NCI-H2107 (cell line): ENCODE measurements around the gene UBE2J2.

Experiments used
- DNase-seq: peaks from one replicate; lab custom pipeline; 2025; lab: John Stamatoyannopoulos, UW

UBE2J2 gene

DNA sequence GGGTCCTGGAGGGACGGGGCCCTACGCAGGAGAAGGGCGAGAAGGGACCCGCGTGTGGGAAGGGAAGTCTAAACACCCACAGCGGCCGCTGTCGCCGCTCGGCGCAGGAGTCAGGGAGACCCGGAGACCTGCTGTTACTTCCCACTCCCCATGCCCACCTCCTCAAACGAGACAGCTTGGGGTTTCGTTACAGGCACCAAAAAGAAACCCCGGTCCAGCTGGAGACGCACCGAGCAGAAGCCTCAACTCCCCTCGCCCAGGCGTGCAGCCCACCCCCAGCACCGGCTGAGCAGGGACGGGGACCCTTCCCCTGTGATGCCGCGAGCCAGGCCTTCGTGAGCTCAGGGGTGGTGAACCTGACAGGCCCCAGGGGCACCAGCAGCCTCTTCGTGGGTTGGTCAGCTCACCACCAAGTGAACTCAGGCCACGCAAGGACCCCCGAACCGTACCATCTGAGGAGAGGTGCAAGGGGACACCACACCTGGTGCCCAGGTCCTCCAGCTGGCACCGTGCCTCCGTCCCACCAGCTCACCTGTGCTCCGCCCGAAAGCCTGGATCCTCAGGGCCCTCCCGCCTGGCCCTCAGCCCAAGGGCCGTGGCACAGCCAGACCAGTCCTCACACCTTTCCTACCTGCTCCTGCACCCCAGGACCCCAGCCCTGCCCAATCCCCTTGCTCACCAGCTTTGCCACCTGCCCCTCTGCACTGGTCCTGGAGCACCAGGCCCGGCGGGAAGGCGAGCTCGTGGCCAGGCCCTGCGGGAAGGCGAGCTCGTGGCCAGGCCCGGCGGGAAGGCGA is 46.9 kb downstream of the UBE2J2 start:
- no peak for DNase-seq

DNA sequence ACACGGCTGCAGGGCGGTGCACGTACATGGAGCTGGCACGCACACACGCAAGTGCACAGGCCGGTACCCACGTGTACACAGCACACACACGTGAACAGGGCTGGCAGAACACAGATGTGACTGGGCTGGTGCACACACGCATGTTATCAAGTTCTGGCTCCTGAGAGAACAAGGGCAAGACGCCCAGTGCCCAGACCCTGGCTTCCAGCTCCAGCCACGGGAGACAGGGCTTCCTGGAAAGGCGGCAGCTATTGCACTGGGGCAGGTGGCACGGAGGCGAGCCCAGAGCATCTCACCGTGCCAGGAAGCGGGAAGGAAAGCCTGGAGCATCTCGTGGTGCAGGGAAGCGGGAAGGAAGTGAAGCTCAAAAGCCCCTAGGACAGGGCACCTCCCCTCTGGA is 47.7 kb downstream of the UBE2J2 start:
- DNase-seq, result no peak

DNA sequence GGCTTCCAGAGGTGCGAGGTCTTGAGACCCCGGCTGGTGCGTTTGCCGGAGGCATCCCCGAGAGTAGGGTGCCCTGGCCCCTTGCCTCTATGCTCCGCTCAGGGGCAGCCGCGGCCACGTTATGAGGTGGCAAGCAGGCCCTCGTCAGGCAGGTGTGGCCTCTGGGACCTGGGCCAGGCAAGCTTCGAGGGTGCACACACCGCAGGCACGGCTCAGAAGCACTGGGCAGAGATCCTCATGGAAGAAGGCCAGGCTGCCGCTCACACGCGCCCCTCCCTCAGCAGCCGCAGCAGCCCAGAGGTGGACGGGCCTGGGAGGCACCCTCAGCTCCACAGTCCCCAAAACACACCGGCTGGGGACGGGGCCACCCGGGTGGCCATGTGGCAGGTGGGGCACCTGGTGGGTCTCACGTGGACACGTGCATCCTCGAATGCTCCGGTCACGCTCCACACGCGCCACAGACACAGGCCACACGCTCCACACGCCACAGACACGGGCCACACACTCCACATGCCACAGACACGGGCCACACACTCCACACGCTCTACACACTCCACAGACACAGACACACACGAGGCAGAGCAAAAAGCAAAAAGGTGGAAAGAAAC is 48.3 kb downstream of the UBE2J2 start:
- no peak for DNase-seq

DNA sequence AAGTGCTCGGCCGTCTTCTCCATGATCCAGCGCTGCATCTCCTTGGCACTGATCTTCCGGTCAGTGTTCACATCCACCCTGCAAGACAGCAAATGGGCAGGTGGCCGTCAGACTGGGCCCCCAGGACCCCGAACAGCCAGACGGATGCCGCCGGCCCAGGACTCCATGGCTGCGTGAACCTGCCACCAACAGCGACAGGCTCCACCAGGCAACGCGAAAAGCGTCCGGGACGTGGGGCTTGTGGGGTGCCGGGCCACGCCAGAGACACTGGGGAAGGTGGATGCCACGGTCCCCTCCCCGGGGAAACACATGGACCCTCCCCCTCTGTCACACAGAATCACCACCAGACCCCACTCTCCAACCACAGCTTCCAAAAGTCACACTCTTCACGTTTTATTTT is 49.8 kb downstream of the UBE2J2 start:
- no peak for DNase-seq

DNA sequence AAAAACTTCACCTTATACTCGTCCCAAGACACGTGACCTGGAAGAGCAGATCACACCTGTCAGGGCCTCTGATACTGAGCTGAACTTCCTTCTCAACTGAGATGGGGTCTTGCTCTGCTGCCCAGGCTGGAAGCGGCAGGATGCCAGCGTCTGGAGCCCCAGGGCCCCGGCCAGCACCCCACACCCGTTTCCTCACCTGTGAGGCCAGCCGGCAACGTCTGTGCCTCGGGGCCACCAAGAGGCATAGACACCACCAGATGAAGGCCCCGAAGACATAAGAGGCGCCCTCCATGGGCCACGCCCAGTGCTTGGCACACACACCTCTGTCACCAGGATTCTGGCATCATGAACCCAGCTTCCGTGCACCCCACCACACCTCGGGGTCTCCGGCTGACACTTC is 50.3 kb downstream of the UBE2J2 start:
- DNase-seq, result no peak

DNA sequence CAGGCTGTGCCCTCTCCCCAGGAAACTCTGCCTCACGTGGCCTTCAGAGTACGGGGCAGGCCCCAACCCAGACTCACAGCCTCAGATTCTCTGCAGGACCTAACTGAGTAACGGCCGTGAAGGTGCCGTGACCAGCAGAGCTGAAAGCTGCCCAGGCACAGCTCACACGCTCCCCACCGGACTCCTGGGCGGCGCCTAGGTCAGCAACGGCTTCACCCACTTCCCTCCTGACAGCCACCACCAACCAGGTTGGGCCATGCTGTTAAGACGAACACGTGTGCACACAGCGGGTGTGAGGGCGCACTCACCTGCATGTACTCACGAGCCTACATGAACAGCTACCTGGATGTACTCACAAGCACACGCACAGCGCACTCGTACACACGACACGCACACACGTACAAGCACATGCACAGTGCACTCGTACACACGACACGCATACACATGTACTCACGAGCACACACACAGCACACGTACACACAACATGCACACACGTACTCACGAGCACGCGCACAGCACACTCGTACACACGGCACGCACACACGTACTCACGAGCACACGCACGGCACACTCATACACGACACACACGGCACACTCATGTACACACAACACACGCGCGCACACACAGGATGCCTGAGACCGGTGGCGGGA is 51.0 kb downstream of the UBE2J2 start:
- no peak for DNase-seq

DNA sequence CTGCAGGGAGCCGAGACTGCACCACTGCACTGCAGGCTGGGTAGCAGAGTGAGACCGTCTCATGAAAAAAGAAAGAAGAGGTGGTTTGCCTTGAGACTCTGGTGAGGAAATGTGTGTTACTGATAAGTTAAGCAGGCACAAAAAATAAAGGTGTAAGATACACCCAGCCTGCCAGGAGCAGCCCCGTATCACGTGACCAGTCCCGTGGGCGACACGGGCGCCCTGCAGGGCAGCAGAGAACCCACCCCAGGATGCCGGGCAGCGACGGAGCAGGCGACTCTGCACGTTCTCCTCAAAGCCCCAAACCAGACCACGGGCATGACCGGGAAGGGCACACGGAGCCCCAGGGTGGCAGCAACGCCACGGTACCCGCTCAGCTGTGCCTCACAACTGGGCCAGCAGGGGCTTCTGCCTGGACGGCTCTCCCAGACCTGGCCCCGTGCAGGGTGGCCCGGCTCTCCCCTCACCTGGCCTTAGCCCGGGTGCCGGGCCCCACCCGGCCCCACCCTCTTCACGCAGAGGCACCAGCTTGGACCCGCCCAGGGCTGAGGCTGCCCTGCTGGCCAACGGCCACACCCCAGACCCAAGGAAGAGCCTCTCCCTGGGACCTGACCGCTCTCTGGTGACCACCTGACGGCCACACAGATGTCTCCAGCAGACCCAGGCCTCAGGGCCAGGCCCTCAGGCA is 51.6 kb downstream of the UBE2J2 start:
- no peak for DNase-seq

DNA sequence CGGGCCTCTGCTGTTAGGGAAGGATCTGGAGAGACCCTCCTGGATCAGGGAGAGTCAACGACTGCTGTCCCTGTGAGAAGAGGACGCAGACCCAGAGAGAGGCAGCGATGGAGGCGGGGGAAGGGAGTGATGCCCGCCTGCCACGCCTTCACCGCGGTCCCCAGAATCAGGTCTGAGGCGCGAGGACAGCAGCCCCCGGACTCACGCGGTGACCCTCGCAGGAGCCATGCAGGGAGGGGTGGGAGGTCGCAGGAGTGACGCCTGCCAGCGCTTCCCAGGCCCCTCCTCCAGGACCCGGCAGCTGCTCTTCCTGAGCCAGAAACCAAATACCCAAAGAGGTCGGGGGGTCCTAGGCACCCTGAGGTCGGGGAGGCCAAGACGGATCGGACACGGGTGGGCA is 53.5 kb downstream of the UBE2J2 start:
- no peak for DNase-seq

DNA sequence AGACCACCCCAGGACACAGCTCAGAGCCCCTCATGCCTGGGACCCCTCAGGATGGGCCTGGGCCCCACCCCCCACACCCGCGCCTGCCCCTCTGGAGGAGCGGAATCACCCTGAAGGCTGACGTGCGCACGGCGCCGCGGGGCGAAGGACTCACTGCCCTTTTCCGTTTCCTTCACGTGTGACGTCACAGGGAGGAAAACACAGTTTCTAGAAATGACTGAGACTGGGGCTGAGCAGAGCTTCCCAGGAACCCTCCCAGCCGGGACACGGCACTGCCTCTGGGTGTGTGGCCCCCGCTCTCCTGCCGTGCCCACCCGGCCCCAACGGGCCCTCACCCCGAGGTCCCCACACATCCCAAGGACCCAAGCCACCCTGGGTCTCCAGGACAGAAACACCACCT is 54.3 kb downstream of the UBE2J2 start:
- no peak for DNase-seq

DNA sequence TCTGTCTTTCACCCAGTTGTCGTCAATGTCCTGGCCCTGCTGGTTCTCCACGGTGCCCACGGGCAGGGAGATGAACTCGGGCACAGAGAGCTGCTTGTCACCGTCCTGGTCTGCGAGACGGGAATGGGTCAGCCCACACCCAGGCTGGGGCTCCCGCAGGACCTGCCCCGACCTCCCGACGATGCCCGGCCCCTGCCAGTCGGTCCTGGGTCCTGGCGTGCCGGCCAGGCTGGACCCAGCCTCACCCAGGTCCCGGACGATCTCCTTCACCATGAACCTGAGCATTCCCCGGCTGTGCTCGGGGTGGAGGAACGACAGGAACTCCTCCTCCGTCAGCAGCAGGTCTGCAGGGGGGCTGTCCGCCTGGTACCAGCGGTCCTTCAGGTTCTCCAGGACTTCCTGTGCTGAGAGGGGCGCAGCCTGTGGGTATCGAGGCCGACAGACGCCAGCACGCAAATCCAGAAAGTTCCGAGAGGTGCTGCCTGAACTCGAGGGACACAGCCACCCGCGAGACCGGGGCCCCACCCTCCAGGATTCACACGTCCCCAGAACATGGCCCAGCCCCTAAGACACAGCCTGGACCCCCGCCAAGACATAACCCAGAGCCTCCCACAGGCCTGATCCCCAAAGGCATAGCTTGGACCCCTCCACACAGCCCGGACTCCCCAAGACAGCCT is 55.0 kb downstream of the UBE2J2 start:
- no peak for DNase-seq

DNA sequence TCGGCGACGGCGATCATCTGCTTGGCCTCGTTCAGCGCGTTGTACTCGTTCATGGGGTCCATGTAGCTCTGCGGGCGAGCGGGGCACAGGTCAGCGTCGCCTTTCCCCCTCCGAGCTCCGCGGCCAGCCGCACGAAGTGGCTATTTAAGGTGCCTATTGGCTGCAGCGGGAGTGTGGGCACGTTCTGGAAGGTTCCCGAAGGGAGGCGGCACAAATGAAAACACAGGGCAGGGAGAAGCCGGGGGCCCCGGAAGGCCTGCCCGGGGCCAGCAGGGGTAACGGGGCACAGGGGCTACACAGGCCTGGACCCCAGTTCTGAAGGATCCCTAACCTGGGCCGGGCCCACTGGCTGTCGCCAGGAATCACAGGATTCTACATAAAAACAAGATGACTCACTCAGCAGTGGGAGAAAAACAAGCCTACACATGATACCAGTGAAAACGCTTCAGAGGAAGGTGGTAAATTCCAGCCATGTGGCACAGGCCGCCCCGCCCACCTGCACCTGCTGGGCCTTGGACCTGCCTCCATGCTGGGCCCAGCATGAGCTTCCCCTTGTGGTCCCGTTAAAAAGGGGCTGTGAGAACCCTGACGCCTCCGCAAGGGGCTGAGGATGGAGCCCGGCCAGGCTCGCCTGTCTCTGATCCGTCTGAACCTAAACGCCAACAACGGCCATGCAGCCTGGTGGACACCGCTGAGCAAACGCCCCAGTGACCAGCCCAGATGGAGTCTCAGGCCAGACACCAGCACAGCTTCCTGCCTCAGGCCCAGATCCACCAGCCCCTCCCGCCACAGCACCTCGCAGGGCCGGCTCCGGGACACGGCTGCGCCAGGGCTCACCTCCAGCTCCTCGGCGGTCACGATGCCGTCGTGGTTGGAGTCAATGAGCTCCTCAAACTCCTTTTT is 55.8 kb downstream of the UBE2J2 start:
- DNase-seq, result no peak

DNA sequence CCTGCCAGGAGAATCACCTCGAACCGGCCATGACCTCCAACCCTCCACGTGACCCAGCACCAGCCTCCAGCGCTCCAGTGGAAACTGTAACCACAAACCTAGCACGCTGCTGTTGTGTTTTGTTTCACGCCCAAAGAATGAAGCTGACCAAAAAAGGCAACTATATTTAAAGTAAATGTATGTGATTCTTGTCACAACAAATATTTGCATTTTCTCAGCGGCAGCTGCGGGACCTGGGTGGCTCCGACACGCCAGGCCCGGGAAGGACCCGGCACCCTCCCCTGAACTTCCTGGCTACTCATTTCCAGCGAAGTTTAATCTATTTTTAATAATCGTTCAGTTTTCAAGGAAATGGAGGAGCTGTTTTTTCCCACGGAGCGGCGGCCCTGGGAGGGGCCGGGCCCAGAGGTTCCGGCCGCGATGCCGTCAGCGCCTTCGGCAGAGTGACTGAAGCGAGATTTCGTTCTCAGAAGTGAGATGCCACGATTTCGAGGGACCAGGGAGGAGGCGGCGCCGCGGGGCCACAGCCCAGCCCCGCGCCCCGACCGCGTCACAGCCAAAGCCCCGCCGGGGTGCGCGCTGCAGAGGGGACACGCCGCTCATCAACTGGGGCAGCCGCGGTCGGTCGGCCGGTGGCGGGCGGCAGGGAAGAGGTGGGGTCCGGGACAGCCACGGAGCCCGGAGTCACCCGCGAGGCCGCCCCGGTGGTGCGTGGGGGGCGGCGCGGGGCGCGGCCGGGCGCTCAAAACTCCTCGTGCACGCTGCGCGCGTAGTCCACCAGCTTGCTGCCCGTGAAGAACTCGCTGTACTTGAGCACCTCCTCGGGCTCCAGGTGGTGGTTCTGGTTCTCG is 56.7 kb downstream of the UBE2J2 start:
- DNase-seq, result no peak

DNA sequence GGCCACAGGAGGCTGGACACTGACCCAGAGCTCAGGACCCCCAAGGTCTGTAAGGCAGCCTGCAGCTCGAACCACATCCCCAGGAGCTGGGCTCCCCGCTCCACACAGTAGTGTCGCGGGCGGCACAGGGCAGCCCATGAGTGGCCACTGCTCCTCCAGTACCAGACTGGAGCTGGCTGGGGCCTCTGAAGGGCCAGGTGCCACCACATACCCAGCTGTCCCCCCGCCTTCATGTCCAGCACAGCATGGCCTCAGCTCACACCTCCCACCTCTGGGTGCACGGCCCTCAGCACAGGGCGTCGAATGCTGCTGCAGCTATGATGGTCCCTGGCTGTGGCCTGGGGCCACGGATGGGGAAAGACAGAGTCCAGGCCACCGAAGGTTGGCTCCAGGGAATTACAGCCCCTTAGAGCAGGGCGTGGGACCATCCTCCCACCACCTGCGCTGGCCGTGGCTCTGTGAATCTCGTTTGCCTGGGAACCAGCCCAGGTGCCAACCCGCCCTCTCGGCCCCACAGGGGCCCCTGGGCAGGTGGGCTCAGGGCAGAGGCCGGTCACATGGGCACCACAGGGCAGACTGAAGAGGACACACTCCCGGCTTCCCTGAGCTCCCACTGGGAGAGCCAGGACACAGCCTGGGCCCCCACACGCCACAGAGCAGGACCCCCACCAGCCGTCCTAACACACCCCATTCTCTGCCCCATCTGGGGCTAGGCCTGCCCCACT is 57.6 kb downstream of the UBE2J2 start:
- DNase-seq, result no peak

DNA sequence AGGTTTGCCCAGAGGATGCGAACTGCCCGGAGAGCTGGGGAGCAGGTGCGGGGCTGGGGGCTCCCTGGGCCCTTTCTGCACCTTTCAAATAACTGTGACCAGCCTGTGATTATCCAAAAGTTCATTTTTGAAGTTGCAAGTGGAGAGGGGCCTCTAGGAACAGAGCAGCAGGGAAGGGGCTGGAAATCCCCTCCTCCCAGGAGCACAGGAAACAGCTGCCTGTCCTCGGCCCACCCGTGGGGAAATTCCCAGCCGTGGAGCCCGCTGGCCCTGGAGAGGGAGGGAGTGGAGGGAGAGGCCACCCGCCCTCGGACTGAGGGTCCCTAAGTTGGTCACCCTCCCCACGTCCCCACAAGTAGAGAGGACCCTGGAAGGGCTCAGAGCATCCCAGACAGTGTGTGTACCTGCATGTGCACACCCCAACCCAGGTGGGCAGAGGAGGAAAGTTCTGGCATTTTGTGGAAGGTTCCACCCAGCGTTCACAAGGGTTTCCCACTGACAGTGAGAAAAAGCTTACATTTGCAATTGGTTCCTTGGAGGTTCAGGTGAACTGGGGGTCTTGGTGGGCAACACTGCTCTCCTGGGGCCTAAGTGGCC is 58.5 kb downstream of the UBE2J2 start:
- no peak for DNase-seq

DNA sequence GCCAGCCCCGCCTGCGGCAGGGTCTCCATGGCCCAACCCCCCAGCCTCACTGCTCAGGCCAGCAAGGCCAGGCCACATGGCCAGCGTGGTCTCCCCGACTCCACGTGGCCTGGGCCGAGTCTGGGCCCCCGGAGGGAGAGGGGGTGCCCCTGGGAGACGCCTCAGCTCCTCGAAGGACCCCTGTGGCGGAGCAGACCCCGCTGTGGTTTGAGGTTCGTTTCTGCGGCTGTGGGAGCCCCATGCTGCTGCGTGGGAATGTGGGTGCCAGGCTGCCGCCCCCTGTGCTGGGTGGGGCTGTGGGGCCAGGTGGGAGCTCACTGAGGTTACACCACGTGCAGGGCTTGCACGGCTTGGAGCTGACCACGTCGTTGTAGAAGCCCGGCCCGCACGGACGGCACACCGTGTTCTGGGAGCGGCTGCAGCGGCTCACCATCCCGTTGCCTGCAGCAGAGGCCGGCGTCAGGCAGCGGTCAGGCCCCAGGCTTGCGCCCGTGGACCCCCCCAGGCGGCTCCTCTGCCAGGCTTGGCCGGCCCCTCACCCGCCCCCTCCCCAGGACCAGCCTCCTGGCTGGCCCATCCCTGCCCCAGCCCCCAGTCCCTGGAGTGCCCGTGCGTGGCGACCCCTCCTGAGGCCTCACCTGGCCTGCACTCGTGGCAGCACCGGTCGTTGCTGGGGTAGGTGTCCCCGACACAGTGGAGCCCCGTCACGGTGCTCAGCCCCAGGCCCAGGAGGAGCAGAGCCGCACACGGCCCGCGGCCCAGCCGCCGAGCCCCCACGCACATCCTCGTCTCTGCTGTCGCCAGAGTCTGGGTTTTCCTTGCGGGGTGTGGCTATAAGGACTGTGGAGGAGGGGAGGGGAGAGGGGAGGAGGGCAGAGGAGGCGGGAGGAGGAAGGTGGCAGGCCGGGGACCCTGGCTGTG is 60.0 kb downstream of the UBE2J2 start, which contains the start of gene TNFRSF4:
TSS of gene TNFRSF4 (minus strand) at position 809 of the 921 bp plus-strand sequence. CDS start at position 783, 26 bp downstream.
- no peak for DNase-seq

DNA sequence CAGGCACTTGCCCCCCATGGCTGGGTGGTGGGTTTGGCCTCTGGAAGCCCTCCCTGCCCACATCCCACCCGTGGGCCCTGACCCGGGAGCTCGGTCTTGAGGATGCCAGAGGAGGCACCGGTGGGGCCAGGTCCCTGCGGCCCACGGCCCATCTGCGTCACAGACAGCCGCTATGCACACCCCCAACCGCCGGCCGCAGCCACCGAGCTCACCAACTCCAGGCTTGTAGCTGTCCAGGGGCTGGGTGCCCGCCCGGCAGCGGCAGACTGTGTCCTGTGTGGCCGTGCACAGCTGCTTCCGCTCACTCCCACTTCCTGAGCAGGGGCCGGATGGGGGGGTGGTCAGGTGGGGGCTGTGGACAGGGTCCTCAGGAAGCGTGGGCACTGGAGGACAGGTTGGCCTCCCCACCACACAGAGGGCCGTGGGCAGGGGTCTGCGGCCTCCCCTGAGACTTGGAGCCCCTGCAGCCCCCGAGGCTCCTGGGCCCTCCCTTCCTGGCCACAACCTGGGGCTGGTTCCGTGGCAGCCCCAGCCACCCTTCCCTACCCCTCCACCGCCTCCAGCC is 60.8 kb downstream of the UBE2J2 start:
- no peak for DNase-seq
